IMR-90 (cell line): Measurements from ENCODE around the gene NXPE3. TPM values are rescaled to one million over a fixed set of nuclear protein-coding genes. Genes with fewer than 3 reads are reported as not detected.

ENCODE experiments used
- ATAC-seq: fragments of 200-7000 bp; cut with Tn5 transposase; 2 replicates; pipeline ENCODE4 v1.9.1; 2020; ENCODE audit warnings: low read depth, mild to moderate bottlenecking, moderate library complexity
- BruUV-seq: library from RNA; stranded (reverse); fragments of 400-500 nt; replicated peaks from 2 replicates; lab custom pipeline; 2021; lab: Mats Ljungman, UMichigan
- CTCF ChIA-PET: fragments of 300-600 bp; formaldehyde crosslinking; extraction: SDS; loops from one replicate; lab custom pipeline; 2021; ENCODE audit warnings: antibody characterized with exemption; lab: Yijun Ruan, JAX
- POLR2A ChIA-PET: fragments of 300-600 bp; sonication (Branson Sonifier 250); formaldehyde crosslinking; loops from one replicate; lab custom pipeline; 2022; ENCODE audit warnings: antibody characterized with exemption; ENCODE audit not compliant: unreplicated experiment; lab: Charles Lee
- DNase-seq: peaks from one replicate; pipeline ENCODE4 v3.0.0; 2013
- H2AFZ ChIP-seq: replicated peaks from 2 replicates; pipeline ENCODE3; 2013; ENCODE audit warnings: low read length, mild to moderate bottlenecking; ENCODE audit not compliant: poor library complexity
- H2AK5ac ChIP-seq: 2 replicates; pipeline ENCODE4 v1.6.1; 2013; ENCODE audit warnings: low read depth, low read length, inconsistent platforms
- H2AK9ac ChIP-seq: replicated peaks from 2 replicates; pipeline ENCODE3; 2013; ENCODE audit warnings: mild to moderate bottlenecking, low read depth, low read length, moderate library complexity; ENCODE audit not compliant: poor library complexity
- H2BK120ac ChIP-seq: 2 replicates; pipeline ENCODE4 v1.6.1; 2013; ENCODE audit warnings: low read depth, low read length, inconsistent platforms
- H2BK15ac ChIP-seq: 3 replicates; pipeline ENCODE4 v1.6.1; 2013; ENCODE audit warnings: low read depth, low read length, inconsistent platforms
- H2BK20ac ChIP-seq: 2 replicates; pipeline ENCODE4 v1.6.1; 2013; ENCODE audit warnings: low read depth, mild to moderate bottlenecking, inconsistent platforms, low read length, moderate library complexity
- H2BK5ac ChIP-seq: 2 replicates; pipeline ENCODE4 v1.6.1; 2013; ENCODE audit warnings: mild to moderate bottlenecking, low read depth, low read length, inconsistent platforms; ENCODE audit not compliant: poor library complexity, severe bottlenecking
- H3K14ac ChIP-seq: replicated peaks from 2 replicates; pipeline ENCODE4 v1.6.1; 2013; ENCODE audit warnings: low read depth, low read length, inconsistent platforms
- H3K18ac ChIP-seq: 2 replicates; pipeline ENCODE4 v1.6.1; 2013; ENCODE audit warnings: low read depth, low read length, control low read depth
- H3K23ac ChIP-seq: 2 replicates; pipeline ENCODE4 v1.6.1; 2013; ENCODE audit warnings: low read depth, low read length, inconsistent platforms
- H3K27ac ChIP-seq: 2 replicates; pipeline ENCODE4 v1.5.1; 2013; ENCODE audit warnings: mild to moderate bottlenecking, control low read depth, low read length; ENCODE audit not compliant: insufficient read depth
- H3K27me3 ChIP-seq: 2 replicates; pipeline ENCODE4 v1.6.1; 2013; ENCODE audit warnings: low read length; ENCODE audit not compliant: control insufficient read depth, insufficient read depth
- H3K36me3 ChIP-seq: 2 replicates; pipeline ENCODE4 v1.6.1; 2013; ENCODE audit warnings: low read length, mixed read lengths; ENCODE audit not compliant: control insufficient read depth, insufficient read depth
- H3K4ac ChIP-seq: 2 replicates; pipeline ENCODE4 v1.6.1; 2013; ENCODE audit warnings: low read depth, low read length, inconsistent platforms
- H3K4me1 ChIP-seq: 2 replicates; pipeline ENCODE4 v1.6.1; 2013; ENCODE audit warnings: low read length, mixed read lengths; ENCODE audit not compliant: control insufficient read depth, insufficient read depth
- H3K4me2 ChIP-seq: 2 replicates; pipeline ENCODE4 v1.6.1; 2013; ENCODE audit warnings: low read depth, mild to moderate bottlenecking, control low read depth, low read length, moderate library complexity
- H3K4me3 ChIP-seq: 2 replicates; pipeline ENCODE4 v1.5.1; 2013; ENCODE audit warnings: low read depth, mild to moderate bottlenecking, control low read depth, low read length, moderate library complexity; ENCODE audit not compliant: insufficient read depth
- H3K56ac ChIP-seq: 2 replicates; pipeline ENCODE4 v1.6.1; 2013; ENCODE audit warnings: low read length, inconsistent platforms; ENCODE audit not compliant: insufficient read depth; ENCODE audit errors: extremely low read depth
- H3K79me1 ChIP-seq, 2 experiments: 2 replicates each; pipeline ENCODE4 v1.6.1; 2013; ENCODE audit warnings: low read length in 2 of 2, inconsistent platforms in 1 of 2, low read depth in 1 of 2
- H3K9ac ChIP-seq: 2 replicates; pipeline ENCODE4 v1.6.1; 2013; ENCODE audit warnings: low read depth, low read length, control low read depth
- H3K9me1 ChIP-seq: 2 replicates; pipeline ENCODE4 v1.6.1; 2013; ENCODE audit warnings: low read length, inconsistent platforms; ENCODE audit not compliant: insufficient read depth
- H3K9me3 ChIP-seq: 2 replicates; pipeline ENCODE4 v1.6.1; 2013; ENCODE audit warnings: low read length; ENCODE audit not compliant: control insufficient read depth, insufficient read depth
- H4K20me1 ChIP-seq: 2 replicates; pipeline ENCODE4 v1.6.1; 2013; ENCODE audit warnings: low read length, inconsistent platforms; ENCODE audit not compliant: insufficient read depth
- H4K5ac ChIP-seq: 2 replicates; pipeline ENCODE4 v1.6.1; 2013; ENCODE audit warnings: mild to moderate bottlenecking, low read depth, low read length, control low read depth
- H4K8ac ChIP-seq, 2 experiments: 2 replicates each; pipeline ENCODE4 v1.6.1; 2013; ENCODE audit warnings: low read depth in 2 of 2, low read length in 2 of 2, control low read depth in 1 of 2, inconsistent platforms in 1 of 2
- H4K91ac ChIP-seq: 2 replicates; pipeline ENCODE4 v1.6.1; 2013; ENCODE audit warnings: low read depth, low read length, inconsistent platforms; ENCODE audit not compliant: insufficient read depth
- BHLHE40 ChIP-seq: fragments of 150-350 bp; IDR thresholded peaks from 2 replicates; pipeline ENCODE4 v1.6.1; 2016; ENCODE audit warnings: mild to moderate bottlenecking, low read depth, low read length
- CEBPB ChIP-seq: IDR thresholded peaks from 2 replicates; pipeline ENCODE4 v1.6.1; 2012; ENCODE audit warnings: low read depth, low read length, improper control_type of control experiment
- CHD1 ChIP-seq: IDR thresholded peaks from 2 replicates; pipeline ENCODE4 v1.6.1; 2012; ENCODE audit warnings: low read depth, low read length, improper control_type of control experiment
- FOS ChIP-seq: fragments of 150-350 bp; IDR thresholded peaks from 2 replicates; pipeline ENCODE4 v1.6.1; 2016; ENCODE audit warnings: low read depth, low read length
- MXI1 ChIP-seq: IDR thresholded peaks from 2 replicates; pipeline ENCODE4 v1.6.1; 2012; ENCODE audit warnings: low read depth, mild to moderate bottlenecking, low read length, moderate library complexity, borderline replicate concordance
- NFE2L2 ChIP-seq: fragments of 150-350 bp; IDR thresholded peaks from 2 replicates; pipeline ENCODE4 v1.6.1; 2016; ENCODE audit warnings: low read depth, mild to moderate bottlenecking, low read length
- POLR2A ChIP-seq: IDR thresholded peaks from 2 replicates; pipeline ENCODE4 v1.6.1; 2012; ENCODE audit warnings: mild to moderate bottlenecking, low read depth, low read length
- RAD21 ChIP-seq: IDR thresholded peaks from 2 replicates; pipeline ENCODE4 v1.6.1; 2012; ENCODE audit warnings: low read length, improper control_type of control experiment
- RCOR1 ChIP-seq: IDR thresholded peaks from 2 replicates; pipeline ENCODE4 v1.6.1; 2012; ENCODE audit warnings: mild to moderate bottlenecking, low read length, improper control_type of control experiment; ENCODE audit not compliant: insufficient replicate concordance
- SMC3 ChIP-seq: fragments of 150-350 bp; IDR thresholded peaks from 2 replicates; pipeline ENCODE4 v1.6.1; 2016; ENCODE audit warnings: low read depth, mild to moderate bottlenecking, antibody characterized with exemption, low read length, moderate library complexity
- USF2 ChIP-seq: fragments of 150-350 bp; IDR thresholded peaks from 2 replicates; pipeline ENCODE4 v1.6.1; 2017; ENCODE audit warnings: mild to moderate bottlenecking, antibody characterized with exemption, low read length, low read depth
- WGBS, 2 experiments: methylation state at CpG; one replicate each; pipeline versions ENCODE4 v1.1.5 to v1.1.7; 2013; ENCODE audit warnings: missing lambda C conversion rate in 2 of 2; ENCODE audit not compliant: insufficient read length in 1 of 2; ENCODE audit errors: extremely low coverage in 2 of 2; 5-methylcytosine and 5-hydroxymethylcytosine counted together
- dilution Hi-C: fragments of 300-500 bp; cut with HindIII; formaldehyde crosslinking; loops from one replicate; pipeline ENCODE4 v1.14.3; 2018; ENCODE audit warnings: low sequenced_read_pairs; ENCODE audit not compliant: unreplicated experiment
- in situ Hi-C: fragments of 300-500 bp; cut with MboI; formaldehyde crosslinking; loops from 3 replicates; pipeline ENCODE4 v1.14.3; 2019; ENCODE audit warnings: low sequenced_read_pairs, inconsistent platforms, mixed read lengths
- intact Hi-C: fragments of 100-400 bp; cut with micrococcal nuclease; formaldehyde crosslinking; loops from 2 replicates; pipeline ENCODE4 v1.10.0; 2022
- polyA plus RNA-seq, 3 experiments: library from polyadenylated mRNA; depleted of rRNA; stranded (reverse); fragments of >200 nt; gene quantifications; 2 replicates each; pipeline ENCODE4 v1.2.3, GENCODE V29; 2012; ENCODE audit warnings: low replicate concordance in 1 of 3
- total RNA-seq: library from RNA; depleted of rRNA; stranded (reverse); fragments of >200 nt; gene quantifications from 2 replicates; pipeline ENCODE4 v1.2.3, GENCODE V29; 2012
- TF ChIP-seq, protein P1 (sequence below): conservative IDR thresholded peaks from 2 replicates; pipeline ENCODE4 v1.5.1; 2012; ENCODE audit warnings: mild to moderate bottlenecking, low read depth, low read length, improper control_type of control experiment

NXPE3 gene
- total and polyA plus RNA-seq, 2 of the 4 experiments (the other 2 are of a cell fraction): 20.0 to 23.8 TPM

GRCh38 chr3:101836652-101837598, 57.9 kb downstream of the NXPE3 start (continued):
- TF ChIP-seq MXI1 (no peak), CHD1 (no peak), FOS (no peak)

DNA sequence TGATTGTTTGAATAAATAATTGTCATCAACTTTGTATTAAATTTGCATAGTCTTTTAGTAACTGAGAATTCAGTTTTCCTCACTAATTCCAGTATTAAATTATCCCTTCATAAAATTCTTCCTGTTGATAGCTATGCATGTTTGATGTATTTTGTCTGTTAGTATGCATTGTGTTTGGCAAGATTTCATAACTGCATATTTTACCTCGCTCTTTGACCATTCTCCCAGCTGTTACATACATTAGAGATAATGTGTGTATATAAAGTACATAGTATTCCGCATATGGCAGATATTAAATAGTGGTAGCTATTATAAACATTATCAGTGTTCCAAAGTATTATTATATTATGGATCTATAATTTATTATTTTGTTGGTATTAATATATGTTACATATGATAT, 59.7 kb downstream of the NXPE3 start:
- no peaks in the 10 kb centered on the region; the same call in 1 of the 2 replicates for H3K4me1 ChIP-seq
- no peak overlapping the region for H3K14ac ChIP-seq
- no peaks in the 10 kb centered on the region for H3K9me1 ChIP-seq
- H4K8ac ChIP-seq: no peak overlapping the region
- no peak overlapping the region for H3K4me2 ChIP-seq
- no peak overlapping the region for H4K91ac ChIP-seq
- H4K20me1 ChIP-seq: no peaks in the 10 kb centered on the region
- intact Hi-C loops (no loop called here), in situ Hi-C loops (no loop called here), dilution Hi-C loops (no loop called here)
- no peaks in the 10 kb centered on the region for H3K36me3 ChIP-seq
- H3K27me3 ChIP-seq: no peaks in the 10 kb centered on the region
- no peak overlapping the region for H2AFZ ChIP-seq
- ATAC-seq (no peak), DNase-seq (no peak)
- no peak overlapping the region for H3K27ac ChIP-seq
- no peak overlapping the region for H3K18ac ChIP-seq
- no TSS peak for BruUV-seq
- H2BK5ac ChIP-seq: no peak overlapping the region
- no peak overlapping the region for H2BK20ac ChIP-seq
- H2BK15ac ChIP-seq: no peak overlapping the region
- H3K9me3 ChIP-seq: no peaks in the 10 kb centered on the region; the same call in 1 of the 2 replicates
- H3K23ac ChIP-seq: no peak overlapping the region
- H3K4me3 ChIP-seq: no peak overlapping the region
- peaks cover 14 to 17% of the 10 kb centered on the region in 2 experiments; a peak in 3 of 4 replicates for H3K79me1 ChIP-seq
- no CpG with 5 or more reads among the region's 2 CpGs for WGBS, 2 experiments
- H4K5ac ChIP-seq: no peak overlapping the region
- no peak overlapping the region for H2AK5ac ChIP-seq
- H3K4ac ChIP-seq: no peak overlapping the region
- H3K56ac ChIP-seq: no peak overlapping the region
- POLR2A ChIA-PET: interaction anchor here (0.8 kb wide), 1 partner anchor 11 kb away, joined by 4 read pairs; the partner anchor contains the start of gene NFKBIZ
- no peak overlapping the region for H3K9ac ChIP-seq
- H2BK120ac ChIP-seq: no peak overlapping the region
- CTCF ChIA-PET: interaction anchor here (0.6 kb wide), 1 partner anchor 155 kb away, joined by 9 read pairs; no protein-coding TSS in a partner anchor
- no peak overlapping the region for H2AK9ac ChIP-seq
- TF ChIP-seq BHLHE40 (no peak), POLR2A (no peak), RAD21 (no peak), MXI1 (no peak), USF2 (no peak), RCOR1 (no peak), NFE2L2 (no peak), CEBPB (no peak), SMC3 (no peak)
- TF ChIP-seq, protein P1, sequence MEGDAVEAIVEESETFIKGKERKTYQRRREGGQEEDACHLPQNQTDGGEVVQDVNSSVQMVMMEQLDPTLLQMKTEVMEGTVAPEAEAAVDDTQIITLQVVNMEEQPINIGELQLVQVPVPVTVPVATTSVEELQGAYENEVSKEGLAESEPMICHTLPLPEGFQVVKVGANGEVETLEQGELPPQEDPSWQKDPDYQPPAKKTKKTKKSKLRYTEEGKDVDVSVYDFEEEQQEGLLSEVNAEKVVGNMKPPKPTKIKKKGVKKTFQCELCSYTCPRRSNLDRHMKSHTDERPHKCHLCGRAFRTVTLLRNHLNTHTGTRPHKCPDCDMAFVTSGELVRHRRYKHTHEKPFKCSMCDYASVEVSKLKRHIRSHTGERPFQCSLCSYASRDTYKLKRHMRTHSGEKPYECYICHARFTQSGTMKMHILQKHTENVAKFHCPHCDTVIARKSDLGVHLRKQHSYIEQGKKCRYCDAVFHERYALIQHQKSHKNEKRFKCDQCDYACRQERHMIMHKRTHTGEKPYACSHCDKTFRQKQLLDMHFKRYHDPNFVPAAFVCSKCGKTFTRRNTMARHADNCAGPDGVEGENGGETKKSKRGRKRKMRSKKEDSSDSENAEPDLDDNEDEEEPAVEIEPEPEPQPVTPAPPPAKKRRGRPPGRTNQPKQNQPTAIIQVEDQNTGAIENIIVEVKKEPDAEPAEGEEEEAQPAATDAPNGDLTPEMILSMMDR: no peak
